Stomach smooth muscle (tissue), 2 donors: ENCODE data around the gene TMEM176B.

ENCODE experiments used
- H3K27ac ChIP-seq: one replicate; pipeline ENCODE4 v1.7.0; 2013; ENCODE audit warnings: mild to moderate bottlenecking, low read length, inconsistent platforms
- H3K27me3 ChIP-seq, 2 donors: one replicate each; pipeline ENCODE4 v1.7.0; 2013; ENCODE audit warnings: low read length in 2 of 2; ENCODE audit not compliant: insufficient read depth in 2 of 2, control insufficient read depth in 1 of 2
- H3K36me3 ChIP-seq, 2 donors: one replicate each; pipeline ENCODE4 v1.7.0; 2013; ENCODE audit warnings: low read length in 2 of 2; ENCODE audit not compliant: control insufficient read depth in 2 of 2, insufficient read depth in 2 of 2
- H3K4me1 ChIP-seq: one replicate; pipeline ENCODE4 v1.7.0; 2013; ENCODE audit warnings: low read length; ENCODE audit not compliant: control insufficient read depth, insufficient read depth
- H3K4me3 ChIP-seq, 2 donors: one replicate each; pipeline ENCODE4 v1.7.0; 2013; ENCODE audit warnings: low read length in 2 of 2
- H3K9ac ChIP-seq, 2 donors: one replicate each; pipeline ENCODE4 v1.7.0; 2013; ENCODE audit warnings: low read length in 2 of 2, mild to moderate bottlenecking in 1 of 2
- H3K9me3 ChIP-seq, 2 donors: one replicate each; pipeline ENCODE4 v1.7.0; 2013; ENCODE audit warnings: low read length in 2 of 2; ENCODE audit not compliant: control insufficient read depth in 2 of 2
- donor health status: healthy.
- donor health status: Pancreatic carcinoma.

Gene TMEM176B

DNA sequence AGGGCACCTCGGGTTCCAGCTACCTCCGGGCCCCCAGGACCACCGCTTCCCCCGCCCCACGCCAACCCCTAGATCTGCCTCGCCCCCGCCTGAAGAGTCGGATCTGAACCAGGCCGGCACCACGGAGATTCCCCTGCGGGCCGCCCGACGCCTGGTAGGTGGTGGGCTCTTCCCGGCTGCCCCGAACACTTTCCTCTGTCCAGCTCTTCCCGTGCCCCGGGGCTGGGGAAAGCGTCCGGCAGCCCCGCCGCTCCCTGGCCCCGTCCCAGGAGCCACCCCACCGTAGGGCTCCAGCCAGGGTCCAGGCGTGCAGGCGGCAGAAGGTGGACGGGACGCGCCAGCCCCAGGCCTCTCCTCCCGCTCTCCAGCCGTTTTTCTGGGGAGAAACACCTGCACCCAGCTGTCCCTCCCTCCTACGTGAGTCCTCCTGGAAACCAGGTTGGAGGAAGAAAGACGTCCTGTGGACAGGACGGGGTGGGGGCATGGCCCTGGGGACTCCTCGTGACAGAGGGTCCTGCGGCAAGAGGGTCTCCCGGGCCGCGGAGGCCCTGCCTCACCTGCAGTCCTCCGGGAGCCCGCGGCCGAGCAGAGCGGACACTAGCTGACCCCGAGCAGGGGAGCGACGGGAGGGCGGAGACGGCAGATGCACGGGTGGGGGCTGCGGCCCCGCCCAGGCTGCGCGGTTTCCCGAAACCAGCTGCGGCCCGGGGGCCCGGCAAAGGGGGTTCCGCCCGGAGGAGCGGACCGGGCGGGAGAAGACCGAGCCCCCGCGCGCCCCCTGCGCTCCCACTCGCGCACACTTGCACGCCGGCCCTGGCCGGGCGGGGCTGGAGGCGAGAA lies at the start of gene TMEM176B:
TMEM176B (minus strand) TSS at position 624 of the 840 bp plus-strand sequence. CDS start 3,795 bp downstream, outside the sequence.
- Histone ChIP-seq H3K9me3 (no peaks in the 10 kb centered on the region), H3K9ac (peak within 1 kb of the TSS; percentile 51 to 53), H3K27me3 (peaks cover 20 to 28% of the 10 kb centered on the region in 2 donors), H3K36me3 (peaks cover 5 to 8% of the 10 kb centered on the region in 2 donors), H3K4me3 (peak within 1 kb of the TSS; percentile 43 to 72), H3K27ac (no peak within 1 kb of the TSS), H3K4me1 (peaks cover 20% of the 10 kb centered on the region)

DNA sequence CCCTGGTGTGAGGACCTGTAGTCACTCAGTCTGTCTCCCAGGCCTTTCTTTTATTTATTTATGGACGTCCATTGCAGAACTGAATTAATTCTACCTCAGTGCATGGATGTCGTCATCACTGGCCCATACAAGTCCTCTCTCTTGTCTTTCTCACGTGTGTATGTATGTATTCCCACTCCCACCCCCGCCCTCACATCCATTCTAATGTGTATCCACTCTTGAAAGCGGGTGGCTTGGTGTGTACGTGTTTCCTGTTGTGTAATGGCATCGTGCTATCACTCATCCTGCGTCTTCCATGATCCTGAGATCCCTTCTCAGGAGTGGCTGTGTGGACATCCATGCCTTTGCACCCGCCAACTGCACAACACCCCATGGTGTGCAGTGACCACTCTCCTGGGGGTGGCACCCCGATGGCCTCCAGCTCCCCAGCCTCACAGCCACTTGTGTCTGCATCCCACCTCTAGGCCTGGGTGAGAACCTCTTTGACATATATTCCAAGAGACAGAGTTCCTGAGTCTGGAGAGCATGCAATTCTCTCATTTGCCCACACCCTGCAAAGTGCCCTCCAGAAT lies 49.1 kb upstream of the TMEM176B start:
- no peak overlapping the region for H3K9ac ChIP-seq
- H3K4me1 ChIP-seq: no peaks in the 10 kb centered on the region
- H3K4me3 ChIP-seq: no peak overlapping the region
- no peaks in the 10 kb centered on the region for H3K9me3 ChIP-seq
- H3K27ac ChIP-seq: no peak overlapping the region
- peaks cover 0 to 4% of the 10 kb centered on the region in 2 donors for H3K27me3 ChIP-seq
- no peaks in the 10 kb centered on the region for H3K36me3 ChIP-seq

DNA sequence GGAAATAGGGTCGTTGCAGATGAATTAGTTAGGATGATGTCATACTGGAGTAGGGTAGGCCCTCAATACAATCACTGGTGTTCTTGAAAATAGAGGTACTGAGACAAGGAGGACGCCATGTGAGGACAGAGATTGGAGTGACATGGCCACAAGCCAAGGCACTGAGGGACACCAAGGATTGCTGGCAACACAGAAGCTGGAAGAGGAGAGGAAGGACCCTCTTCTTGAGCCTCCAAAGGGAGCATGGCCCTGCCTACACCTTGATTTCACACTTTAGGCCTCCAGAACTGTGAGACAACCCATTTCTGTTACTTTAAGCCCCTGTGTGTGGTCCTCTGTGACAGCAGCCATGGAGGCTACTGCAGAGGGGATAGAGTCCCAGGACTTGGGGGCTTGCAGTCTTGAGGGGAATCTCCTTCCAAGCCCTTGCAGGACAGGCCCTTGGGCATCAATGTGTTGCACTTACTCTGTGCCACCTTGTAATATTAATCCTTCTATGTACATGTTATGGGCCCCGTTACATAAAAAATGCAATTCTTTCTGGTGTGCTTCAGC lies 48.5 kb upstream of the TMEM176B start:
- Histone ChIP-seq H3K4me3 (no peak overlapping the region), H3K9me3 (no peaks in the 10 kb centered on the region), H3K9ac (no peak overlapping the region), H3K27me3 (peaks cover 0 to 4% of the 10 kb centered on the region in 2 donors), H3K4me1 (no peaks in the 10 kb centered on the region), H3K27ac (no peak overlapping the region), H3K36me3 (no peaks in the 10 kb centered on the region)

DNA sequence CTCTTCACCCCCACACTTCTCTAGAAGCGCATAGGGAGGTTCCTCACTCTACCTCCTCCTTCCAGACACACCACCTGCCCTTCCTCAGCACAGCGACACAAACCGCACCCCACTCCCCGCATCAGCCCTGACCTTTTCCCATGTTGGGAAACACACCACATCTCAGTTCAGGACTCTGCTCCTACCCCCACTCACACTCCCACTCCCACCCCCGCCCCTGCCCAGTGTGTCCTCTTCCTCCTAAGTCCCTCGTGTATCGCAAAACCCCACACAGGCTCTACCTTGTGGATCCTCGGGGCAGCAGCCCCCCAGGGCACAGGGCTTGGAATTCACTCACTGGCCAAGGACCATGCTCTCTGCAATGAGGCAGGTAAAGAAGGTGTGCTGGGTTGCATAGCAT lies 47.9 kb upstream of the TMEM176B start:
- Histone ChIP-seq H3K9me3 (no peaks in the 10 kb centered on the region), H3K27ac (no peak overlapping the region), H3K27me3 (peaks cover 0 to 4% of the 10 kb centered on the region in 2 donors), H3K4me3 (no peak overlapping the region), H3K9ac (no peak overlapping the region), H3K36me3 (no peaks in the 10 kb centered on the region), H3K4me1 (no peaks in the 10 kb centered on the region)

DNA sequence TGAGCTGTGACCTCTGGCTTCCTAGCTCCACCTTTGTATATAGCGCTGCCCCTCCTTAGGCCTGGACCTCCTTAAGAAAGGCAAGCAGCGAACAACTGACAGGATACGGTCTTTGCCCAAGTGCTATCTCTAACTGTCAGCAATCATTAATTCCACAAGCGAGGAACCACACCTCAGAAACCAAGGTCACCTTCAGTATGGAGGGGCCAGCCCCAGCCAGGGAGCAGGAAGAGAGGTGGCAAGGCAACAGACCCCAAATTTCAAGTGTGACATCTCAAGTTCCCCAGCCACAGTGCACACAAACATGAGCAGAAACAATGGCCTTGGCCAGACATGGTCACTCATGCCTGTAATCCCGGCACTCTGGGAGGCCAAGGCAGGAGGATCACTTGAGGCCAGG lies 47.4 kb upstream of the TMEM176B start:
- Histone ChIP-seq H3K27me3 (peaks cover 0 to 4% of the 10 kb centered on the region in 2 donors), H3K4me3 (no peak overlapping the region), H3K4me1 (no peaks in the 10 kb centered on the region), H3K27ac (no peak overlapping the region), H3K9me3 (no peaks in the 10 kb centered on the region), H3K36me3 (no peaks in the 10 kb centered on the region), H3K9ac (no peak overlapping the region)

DNA sequence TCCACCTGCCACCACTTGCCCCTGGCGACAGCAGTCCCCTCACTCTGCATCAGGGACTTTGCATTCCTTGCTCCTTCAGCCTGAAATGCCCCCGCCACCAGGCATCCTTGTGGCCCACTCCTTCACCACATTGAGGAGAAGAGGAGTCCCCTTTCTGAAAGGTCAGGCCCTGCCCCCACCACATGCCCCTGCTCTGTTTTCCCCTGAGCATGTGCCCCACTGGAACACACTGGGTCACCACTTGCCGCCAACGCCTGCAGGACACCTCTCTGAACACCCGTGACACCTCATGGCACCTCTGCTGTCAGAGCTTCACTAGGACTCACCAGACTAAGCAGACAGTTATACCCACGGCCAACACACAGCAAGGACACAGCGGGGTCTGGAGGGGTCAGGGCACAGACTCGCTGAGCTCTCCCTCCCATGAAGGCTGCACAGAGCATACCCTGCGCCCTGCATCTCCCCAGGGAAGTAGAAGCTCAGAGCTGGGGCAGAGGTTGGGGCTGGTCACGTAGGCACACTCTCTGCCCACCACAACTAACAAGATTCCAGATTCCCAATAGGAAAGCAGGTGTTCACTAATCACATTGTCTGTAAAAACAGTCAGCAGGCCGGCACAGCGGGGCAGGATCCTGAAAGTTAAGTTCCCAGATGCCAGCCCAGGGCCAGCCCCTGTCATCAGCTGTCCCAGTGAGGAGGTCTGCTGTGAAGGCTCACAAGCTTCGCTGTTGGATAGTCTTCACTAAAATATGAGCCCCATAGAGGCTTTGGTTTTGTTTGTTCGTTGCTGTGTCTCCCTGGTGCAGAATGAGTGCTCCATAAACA lies 46.3 kb upstream of the TMEM176B start:
- H3K27me3 ChIP-seq: no peaks in the 10 kb centered on the region
- H3K27ac ChIP-seq: no peak overlapping the region
- no peaks in the 10 kb centered on the region for H3K36me3 ChIP-seq
- no peaks in the 10 kb centered on the region for H3K4me1 ChIP-seq
- H3K4me3 ChIP-seq: no peak overlapping the region
- H3K9ac ChIP-seq: no peak overlapping the region
- H3K9me3 ChIP-seq: no peaks in the 10 kb centered on the region

DNA sequence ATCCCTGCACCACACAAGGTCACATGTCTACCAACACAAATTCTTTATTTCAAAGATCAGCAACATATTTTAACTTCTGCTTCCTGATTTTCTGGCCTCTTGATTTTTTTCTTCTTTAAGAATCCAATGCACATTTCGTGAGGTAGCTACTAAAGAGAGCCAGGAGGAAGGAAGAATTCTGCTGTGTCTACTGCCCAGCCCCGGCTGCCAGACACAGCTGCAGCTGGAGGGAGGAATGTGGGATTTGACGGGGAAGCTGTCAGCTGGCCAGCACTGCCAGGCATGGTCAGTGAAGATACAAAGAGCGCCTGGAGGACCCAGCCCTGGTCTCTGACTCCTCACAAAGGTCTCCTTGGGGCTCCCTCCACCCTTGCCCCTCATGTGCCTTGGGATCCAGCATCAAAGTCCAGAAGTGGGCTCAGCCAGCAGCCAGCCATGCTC lies 45.3 kb upstream of the TMEM176B start:
- H3K4me3 ChIP-seq: no peak overlapping the region
- H3K9me3 ChIP-seq: no peaks in the 10 kb centered on the region
- no peak overlapping the region for H3K27ac ChIP-seq
- no peaks in the 10 kb centered on the region for H3K27me3 ChIP-seq
- no peaks in the 10 kb centered on the region for H3K36me3 ChIP-seq
- H3K4me1 ChIP-seq: no peaks in the 10 kb centered on the region
- no peak overlapping the region for H3K9ac ChIP-seq

DNA sequence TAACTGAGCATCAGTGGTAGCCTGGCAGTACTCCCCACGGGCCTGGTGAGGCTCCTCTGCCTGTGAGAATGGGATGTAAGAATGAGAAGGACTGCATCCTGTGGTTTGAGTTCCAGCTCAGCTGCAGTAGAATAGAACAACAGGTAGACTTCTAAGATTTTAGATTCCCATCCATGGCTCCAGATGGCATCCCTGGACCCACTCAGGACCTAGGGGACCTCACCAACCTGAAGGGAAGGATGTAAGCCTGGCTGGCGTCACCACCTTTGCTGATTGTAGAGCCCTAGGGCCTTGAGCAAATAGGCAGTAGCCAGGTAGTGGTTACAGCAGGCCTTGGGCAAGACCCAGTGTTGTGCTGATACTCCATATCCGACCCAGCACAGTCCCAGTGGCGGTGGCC lies 42.6 kb upstream of the TMEM176B start:
- Histone ChIP-seq H3K9ac (no peak overlapping the region), H3K4me3 (no peak overlapping the region), H3K27ac (no peak overlapping the region), H3K9me3 (no peaks in the 10 kb centered on the region), H3K4me1 (no peaks in the 10 kb centered on the region), H3K36me3 (no peaks in the 10 kb centered on the region), H3K27me3 (no peaks in the 10 kb centered on the region)

DNA sequence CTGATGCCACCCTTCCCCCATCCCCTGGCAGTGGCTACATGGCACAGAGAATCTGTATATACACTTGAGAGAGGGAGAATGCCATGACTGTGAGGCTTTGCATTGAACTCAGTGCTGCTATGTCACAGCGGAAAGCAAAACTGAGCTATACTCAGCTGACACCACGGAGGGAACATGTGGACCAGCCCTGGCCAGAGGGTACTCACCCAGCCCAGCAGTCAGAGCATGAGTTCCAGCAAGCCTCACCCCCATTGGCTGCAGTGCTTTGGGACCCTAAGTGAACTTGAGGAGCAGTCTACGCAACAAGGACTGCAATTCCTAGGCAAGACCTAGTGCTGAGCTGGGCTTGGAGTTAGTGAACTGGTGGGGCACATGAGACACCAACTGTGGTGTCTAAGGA lies 41.9 kb upstream of the TMEM176B start:
- no peaks in the 10 kb centered on the region for H3K27me3 ChIP-seq

DNA sequence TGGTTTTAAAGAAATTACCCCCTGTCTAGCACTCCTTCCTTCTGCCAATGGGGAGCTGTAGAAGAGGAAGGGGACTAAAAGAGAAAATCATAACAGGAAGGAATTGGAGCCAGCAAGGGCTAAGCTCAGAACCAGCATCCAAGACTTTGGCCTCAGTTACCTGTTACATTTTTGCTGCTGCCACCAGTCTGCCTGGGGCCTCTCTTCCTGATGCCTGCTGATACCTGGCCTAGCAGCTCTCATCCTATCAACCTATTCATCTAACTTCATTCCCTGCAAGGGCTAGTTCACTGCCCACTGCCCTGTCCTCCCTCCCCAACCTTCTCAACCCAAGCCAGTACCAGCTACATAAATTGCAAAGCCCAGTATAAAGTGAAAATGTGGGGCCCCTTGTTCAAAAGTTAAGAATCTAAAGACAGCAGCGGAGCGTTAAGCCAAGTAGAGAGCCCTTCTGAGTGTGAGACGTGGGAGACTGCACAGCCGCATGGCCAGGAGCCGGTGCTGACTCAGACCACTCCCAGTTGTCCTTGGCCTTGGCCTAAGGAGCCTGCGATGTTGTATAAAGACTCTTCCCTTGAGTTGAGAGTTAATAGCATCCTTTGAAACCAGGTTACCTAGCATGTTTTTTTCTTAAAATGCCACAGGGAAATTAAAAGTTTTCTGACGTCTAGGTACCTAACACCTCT lies 38.9 kb upstream of the TMEM176B start:
- no peak overlapping the region for H3K27ac ChIP-seq
- no peaks in the 10 kb centered on the region for H3K36me3 ChIP-seq
- H3K27me3 ChIP-seq: peaks cover 0 to 2% of the 10 kb centered on the region in 2 donors
- no peaks in the 10 kb centered on the region for H3K4me1 ChIP-seq
- H3K9me3 ChIP-seq: no peaks in the 10 kb centered on the region
- H3K4me3 ChIP-seq: no peak overlapping the region
- no peak overlapping the region for H3K9ac ChIP-seq

More for the DNA sequence above, 41.9 kb upstream of the TMEM176B start:
- no peak overlapping the region for H3K27ac ChIP-seq
- no peak overlapping the region for H3K9ac ChIP-seq
- H3K4me3 ChIP-seq: no peak overlapping the region
- H3K4me1 ChIP-seq: no peaks in the 10 kb centered on the region
- H3K9me3 ChIP-seq: no peaks in the 10 kb centered on the region
- no peaks in the 10 kb centered on the region for H3K36me3 ChIP-seq
